OCI-LY7 (cell line): ENCODE measurements around the gene HS3ST2. TPM values are rescaled to one million over a fixed set of nuclear protein-coding genes. Genes with fewer than 3 reads are reported as not detected.

Experiments used
- BruUV-seq: library from RNA; stranded (reverse); fragments of 400-500 nt; replicated peaks from 2 replicates; lab custom pipeline; 2021; lab: Mats Ljungman, UMichigan
- CTCF ChIA-PET: fragments of 300-600 bp; sonication (Branson Sonifier 250); formaldehyde crosslinking; loops from one replicate; lab custom pipeline; 2022; ENCODE audit warnings: antibody characterized with exemption; ENCODE audit not compliant: unreplicated experiment; lab: Charles Lee
- POLR2A ChIA-PET: fragments of 300-600 bp; sonication (Branson Sonifier 250); formaldehyde crosslinking; loops from one replicate; lab custom pipeline; 2022; ENCODE audit warnings: antibody characterized with exemption; lab: Charles Lee
- DNase-seq: peaks from one replicate; pipeline ENCODE4 v3.0.0-alpha.2; 2015; ENCODE audit warnings: low spot score
- H2AFZ ChIP-seq: fragments of 200-600 bp; sonication (generic), shearing (Covaris generic); 2 replicates; pipeline ENCODE4 v1.6.1; 2014; ENCODE audit warnings: mild to moderate bottlenecking, antibody characterized with exemption, low read length, moderate library complexity
- H3K27ac ChIP-seq: fragments of 200-600 bp; sonication (generic); 2 replicates; pipeline ENCODE4 v1.5.1; 2014; ENCODE audit warnings: mixed run types, low read depth, mild to moderate bottlenecking, moderate library complexity, low read length, inconsistent platforms; ENCODE audit not compliant: poor library complexity, severe bottlenecking
- H3K36me3 ChIP-seq: fragments of 200-600 bp; sonication (generic); 2 replicates; pipeline ENCODE4 v1.6.1; 2014; ENCODE audit warnings: mild to moderate bottlenecking, antibody characterized with exemption, low read length, moderate library complexity, mixed read lengths; ENCODE audit not compliant: insufficient read depth
- H3K4me1 ChIP-seq: fragments of 200-600 bp; sonication (generic); 2 replicates; pipeline ENCODE4 v1.5.1; 2014; ENCODE audit warnings: mild to moderate bottlenecking, low read length; ENCODE audit not compliant: insufficient read depth, poor library complexity, severe bottlenecking
- H3K4me2 ChIP-seq: fragments of 200-600 bp; sonication (generic); 2 replicates; pipeline ENCODE4 v1.6.1; 2014; ENCODE audit warnings: mild to moderate bottlenecking, low read length
- H3K4me3 ChIP-seq: fragments of 200-600 bp; sonication (generic); 2 replicates; pipeline ENCODE4 v1.5.1; 2014; ENCODE audit warnings: mild to moderate bottlenecking, low read depth, low read length; ENCODE audit not compliant: poor library complexity, severe bottlenecking
- H3K79me2 ChIP-seq: fragments of 200-600 bp; sonication (generic); 2 replicates; pipeline ENCODE4 v1.6.1; 2016; ENCODE audit warnings: low read depth, mild to moderate bottlenecking, low read length, moderate library complexity, mixed read lengths; ENCODE audit not compliant: insufficient read depth
- H3K9me2 ChIP-seq: fragments of 200-600 bp; sonication (generic); 2 replicates; pipeline ENCODE4 v1.6.1; 2016; ENCODE audit warnings: mild to moderate bottlenecking, low read length, mixed read lengths; ENCODE audit not compliant: insufficient read depth
- H3K9me3 ChIP-seq: fragments of 200-600 bp; sonication (generic); 2 replicates; pipeline ENCODE4 v1.6.1; 2014; ENCODE audit warnings: mild to moderate bottlenecking, mixed run types, low read length, mixed read lengths
- H4K20me1 ChIP-seq: fragments of 200-600 bp; sonication (generic); 2 replicates; pipeline ENCODE4 v1.6.1; 2014; ENCODE audit warnings: mild to moderate bottlenecking, antibody characterized with exemption, low read length, moderate library complexity, mixed read lengths; ENCODE audit not compliant: insufficient read depth
- EZH2phosphoT487 ChIP-seq: fragments of 200-600 bp; sonication (generic); IDR thresholded peaks from 2 replicates; pipeline ENCODE4 v1.6.1; 2018; ENCODE audit warnings: low read depth, borderline replicate concordance, mild to moderate bottlenecking, mixed run types, antibody characterized with exemption, low read length, moderate library complexity, mixed read lengths
- intact Hi-C: fragments of 100-400 bp; cut with micrococcal nuclease; formaldehyde crosslinking; loops from one replicate; pipeline ENCODE4 v1.10.0; 2022; ENCODE audit not compliant: unreplicated experiment
- total RNA-seq, 2 experiments: library from RNA; depleted of rRNA in 1 of 2; stranded (reverse); fragments of >200 nt in 1 of 2; shearing (Covaris generic) in 1 of 2; gene quantifications; 2 replicates each; pipeline ENCODE4 v1.2.3, GENCODE V29; 2014 to 2022
- TF ChIP-seq, protein P1 (sequence below): fragments of 200-600 bp; sonication (generic); conservative IDR thresholded peaks from 2 replicates; pipeline ENCODE4 v1.5.1; 2014; ENCODE audit warnings: mild to moderate bottlenecking, antibody characterized with exemption, low read length, moderate library complexity, mixed read lengths

The HS3ST2 gene
- total RNA-seq, 2 experiments from 2014 or later: not detected

DNA sequence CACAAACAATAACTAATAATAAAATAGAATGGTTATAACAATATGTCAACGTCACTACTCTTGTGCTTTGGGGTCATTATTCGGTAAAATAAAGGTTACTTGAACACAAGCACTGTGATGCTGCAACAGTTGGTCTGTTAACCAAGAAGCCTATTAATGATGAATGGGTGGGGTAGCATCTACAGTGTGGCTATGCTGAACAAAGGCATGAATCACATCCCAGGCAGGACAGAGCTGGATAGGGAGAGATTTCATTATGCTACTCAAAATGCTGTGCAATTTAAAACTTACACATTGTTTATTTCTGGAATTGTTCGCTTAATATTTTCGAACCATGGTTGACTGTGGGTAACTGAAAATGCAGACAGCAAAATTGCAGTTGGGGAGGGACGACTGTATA lies 9.1 kb upstream of the HS3ST2 start:
- no peak overlapping the region for H3K4me3 ChIP-seq
- no peak overlapping the region for H3K4me2 ChIP-seq
- no peaks in the 10 kb centered on the region for H4K20me1 ChIP-seq
- TF ChIP-seq EZH2phosphoT487: no peak
- TF ChIP-seq, protein P1, sequence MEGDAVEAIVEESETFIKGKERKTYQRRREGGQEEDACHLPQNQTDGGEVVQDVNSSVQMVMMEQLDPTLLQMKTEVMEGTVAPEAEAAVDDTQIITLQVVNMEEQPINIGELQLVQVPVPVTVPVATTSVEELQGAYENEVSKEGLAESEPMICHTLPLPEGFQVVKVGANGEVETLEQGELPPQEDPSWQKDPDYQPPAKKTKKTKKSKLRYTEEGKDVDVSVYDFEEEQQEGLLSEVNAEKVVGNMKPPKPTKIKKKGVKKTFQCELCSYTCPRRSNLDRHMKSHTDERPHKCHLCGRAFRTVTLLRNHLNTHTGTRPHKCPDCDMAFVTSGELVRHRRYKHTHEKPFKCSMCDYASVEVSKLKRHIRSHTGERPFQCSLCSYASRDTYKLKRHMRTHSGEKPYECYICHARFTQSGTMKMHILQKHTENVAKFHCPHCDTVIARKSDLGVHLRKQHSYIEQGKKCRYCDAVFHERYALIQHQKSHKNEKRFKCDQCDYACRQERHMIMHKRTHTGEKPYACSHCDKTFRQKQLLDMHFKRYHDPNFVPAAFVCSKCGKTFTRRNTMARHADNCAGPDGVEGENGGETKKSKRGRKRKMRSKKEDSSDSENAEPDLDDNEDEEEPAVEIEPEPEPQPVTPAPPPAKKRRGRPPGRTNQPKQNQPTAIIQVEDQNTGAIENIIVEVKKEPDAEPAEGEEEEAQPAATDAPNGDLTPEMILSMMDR: no peak
- intact Hi-C loops: no loop called here
- no TSS peak for BruUV-seq
- no peak for DNase-seq
- no peaks in the 10 kb centered on the region for H3K9me3 ChIP-seq
- H3K79me2 ChIP-seq: no peaks in the 10 kb centered on the region
- ChIA-PET CTCF (no interaction called here), POLR2A (no interaction called here)
- H3K9me2 ChIP-seq: no peaks in the 10 kb centered on the region
- H3K36me3 ChIP-seq: no peaks in the 10 kb centered on the region
- H3K4me1 ChIP-seq: no peaks in the 10 kb centered on the region
- no peak overlapping the region for H2AFZ ChIP-seq
- H3K27ac ChIP-seq: no peak overlapping the region

DNA sequence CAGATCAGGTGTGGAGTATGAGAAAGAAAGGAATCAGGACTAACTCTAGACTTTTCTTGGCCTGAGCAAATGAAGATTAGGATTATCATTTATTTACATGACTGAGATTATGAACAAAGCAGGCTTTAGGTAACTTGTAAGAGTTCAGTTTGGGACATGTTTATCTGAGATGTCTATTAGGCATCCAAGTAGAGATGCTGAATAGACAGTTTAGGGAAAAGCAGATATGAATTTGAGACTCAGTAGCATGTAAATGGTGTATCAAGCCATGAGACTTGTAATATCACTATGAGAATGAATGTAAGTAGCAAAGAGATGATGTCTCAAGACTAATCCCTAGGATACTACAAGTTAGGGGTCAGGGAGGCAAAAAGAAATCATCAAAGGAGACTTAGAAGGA lies 8.6 kb upstream of the HS3ST2 start:
- H4K20me1 ChIP-seq: no peaks in the 10 kb centered on the region
- intact Hi-C loops: no loop called here
- no peak for DNase-seq
- ChIA-PET POLR2A (no interaction called here), CTCF (no interaction called here)
- no peaks in the 10 kb centered on the region for H3K4me1 ChIP-seq
- H3K79me2 ChIP-seq: no peaks in the 10 kb centered on the region
- no peaks in the 10 kb centered on the region for H3K36me3 ChIP-seq
- no peak overlapping the region for H3K4me2 ChIP-seq
- no peaks in the 10 kb centered on the region for H3K9me3 ChIP-seq
- BruUV-seq: no TSS peak
- TF ChIP-seq, protein P1: no peak
- TF ChIP-seq EZH2phosphoT487: no peak
- no peak overlapping the region for H2AFZ ChIP-seq
- H3K27ac ChIP-seq: no peak overlapping the region
- no peaks in the 10 kb centered on the region for H3K9me2 ChIP-seq
- H3K4me3 ChIP-seq: no peak overlapping the region

GRCh38 chr16:22806811-22807210 lies 7.2 kb upstream of the HS3ST2 start:
- no peaks in the 10 kb centered on the region for H3K79me2 ChIP-seq
- no peaks in the 10 kb centered on the region for H3K36me3 ChIP-seq
- H3K4me2 ChIP-seq: no peak overlapping the region
- no peak overlapping the region for H3K4me3 ChIP-seq
- DNase-seq: no peak
- H3K4me1 ChIP-seq: no peaks in the 10 kb centered on the region
- no peaks in the 10 kb centered on the region for H3K9me2 ChIP-seq
- ChIA-PET CTCF (no interaction called here), POLR2A (no interaction called here)
- no peaks in the 10 kb centered on the region for H3K9me3 ChIP-seq
- H3K27ac ChIP-seq: no peak overlapping the region
- H2AFZ ChIP-seq: no peak overlapping the region
- TF ChIP-seq EZH2phosphoT487: no peak
- TF ChIP-seq, protein P1: no peak
- intact Hi-C loops: no loop called here
- H4K20me1 ChIP-seq: no peaks in the 10 kb centered on the region
- BruUV-seq: no TSS peak
